NCI-H82 treated with DMSO at 0.1 percent for 48 hours (cell line): Measurements from ENCODE around the gene KRTAP2-1.
"Not testable (repeated sequence)": the region's sequence is repeated elsewhere in the genome, so short reads cannot be mapped to it uniquely, and the experiment has no call there.

Experiments used
- DNase-seq: peaks from one replicate; lab custom pipeline; 2025; ENCODE audit not compliant: unreplicated experiment; lab: John Stamatoyannopoulos, UW

The KRTAP2-1 gene

GRCh38 chr17:41058741-41059140 is 11.6 kb upstream of the KRTAP2-1 start:
- no peak for DNase-seq

DNA sequence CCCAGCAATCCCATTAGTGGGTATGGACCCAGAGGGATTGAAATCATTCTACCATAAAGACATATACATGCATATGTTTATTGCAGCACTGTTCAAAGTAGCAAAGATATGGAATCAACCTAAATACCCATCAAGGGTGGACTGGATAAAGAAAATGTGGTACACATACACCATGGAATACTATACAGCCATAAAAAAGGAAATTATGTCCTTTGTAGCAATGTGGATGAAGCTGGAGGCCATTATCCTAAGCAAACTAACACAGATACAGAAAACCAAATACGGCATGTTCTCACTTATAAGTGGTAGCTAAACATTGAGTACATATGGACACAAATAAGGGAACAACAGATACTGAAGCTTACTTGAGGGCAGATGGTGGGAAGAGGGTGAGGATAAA is 10.4 kb upstream of the KRTAP2-1 start:
- no peak for DNase-seq

DNA sequence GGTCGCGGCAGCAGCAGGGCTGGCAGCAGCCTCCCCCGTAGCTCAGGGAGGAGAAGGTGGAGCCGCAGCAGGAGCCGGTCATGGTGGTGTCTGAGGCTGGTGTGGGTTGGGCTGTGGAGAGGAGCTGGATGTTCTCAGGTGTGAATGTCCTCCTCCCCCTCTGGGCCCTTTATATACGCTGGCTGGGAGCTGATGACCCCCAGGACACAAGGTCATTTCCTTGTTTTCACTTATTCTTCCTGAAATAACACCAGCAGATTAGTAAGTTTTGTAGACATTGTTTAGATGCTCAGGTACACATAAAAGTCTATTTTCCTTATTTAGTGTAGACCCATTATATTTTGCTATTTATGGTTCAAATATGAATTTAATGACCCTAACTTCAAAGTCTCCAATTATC is 8.0 kb upstream of the KRTAP2-1 start, which contains the start of gene KRTAP2-2:
Gene KRTAP2-2, minus strand, starts transcription at position 101 of the 400 bp plus-strand sequence. Its CDS starts 19 bp downstream, at position 82.
- DNase-seq: not testable (repeated sequence)

DNA sequence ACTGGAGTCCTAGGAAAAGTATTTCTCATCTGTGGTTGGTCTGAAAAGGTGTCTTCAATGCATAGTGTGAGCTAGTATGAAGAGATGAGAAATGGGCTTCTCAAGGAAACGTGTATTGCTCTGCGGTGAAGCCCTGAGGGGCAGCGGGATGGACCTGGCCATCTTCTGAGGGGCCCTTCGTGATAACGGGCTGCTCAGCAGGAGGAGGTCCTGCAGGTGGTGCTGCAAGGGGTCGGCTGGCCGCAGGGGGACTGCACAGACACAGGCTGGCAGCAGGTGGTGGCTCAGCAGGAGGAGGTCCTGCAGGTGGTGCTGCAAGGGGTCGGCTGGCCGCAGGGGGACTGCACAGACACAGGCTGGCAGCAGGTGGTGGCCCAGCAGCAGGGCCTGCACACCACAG is 7.4 kb upstream of the KRTAP2-1 start:
- DNase-seq: not testable (repeated sequence)

DNA sequence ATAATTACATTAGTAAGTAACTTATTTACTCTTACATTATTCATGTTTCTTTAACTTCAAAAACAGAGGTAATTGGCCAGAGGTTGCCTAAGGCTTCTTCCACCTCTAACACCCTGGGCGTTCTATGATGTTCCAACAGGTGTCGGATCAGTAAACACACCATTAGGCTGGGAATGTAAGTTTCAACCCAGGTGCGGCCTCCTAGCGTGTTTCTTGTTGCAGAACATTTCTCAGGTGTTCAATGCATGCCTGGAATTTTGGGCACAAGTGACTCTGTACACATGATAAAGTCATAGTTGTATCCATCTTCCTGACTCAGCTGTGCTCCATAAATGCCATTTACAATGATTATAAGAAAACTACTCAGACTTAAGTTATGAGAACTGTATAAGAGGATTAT is 6.9 kb upstream of the KRTAP2-1 start:
- DNase-seq: no peak

GRCh38 chr17:41052566-41052965 is 5.5 kb upstream of the KRTAP2-1 start:
- DNase-seq: no peak

- no peak for DNase-seq
Measured at GRCh38 chr17:41049110-41049509, 2.0 kb upstream of the KRTAP2-1 start.

DNA sequence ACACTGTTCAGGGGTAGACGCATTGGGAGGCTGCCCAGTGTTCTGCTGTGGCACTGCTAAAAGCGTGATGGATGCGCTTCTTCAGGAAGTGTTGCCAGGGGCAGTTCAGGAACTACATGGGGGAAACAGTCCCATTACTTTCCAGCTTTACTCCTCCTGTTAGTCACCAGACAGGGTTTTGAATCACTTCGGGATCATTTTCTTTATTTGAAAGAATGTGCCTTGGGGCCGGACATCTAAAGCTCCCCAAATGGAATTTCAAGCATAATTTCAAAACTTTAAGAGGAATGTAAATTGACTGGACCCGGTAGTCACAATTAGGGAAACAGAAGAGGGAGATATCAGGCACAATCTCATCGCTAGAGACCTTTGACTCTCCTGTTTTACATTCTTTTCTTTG is 1.3 kb upstream of the KRTAP2-1 start:
- no peak for DNase-seq

- DNase-seq: no peak
Measured at GRCh38 chr17:41042953-41043352, 4.2 kb downstream of the KRTAP2-1 start.

- DNase-seq: not testable (repeated sequence)
Measured at GRCh38 chr17:41040783-41041571, 6.1 kb downstream of the KRTAP2-1 start, which contains the start of gene KRTAP1-1. Gene KRTAP1-1 (minus strand): TSS chr17:41041450. CDS start chr17:41041397, 53 bp downstream.

DNA sequence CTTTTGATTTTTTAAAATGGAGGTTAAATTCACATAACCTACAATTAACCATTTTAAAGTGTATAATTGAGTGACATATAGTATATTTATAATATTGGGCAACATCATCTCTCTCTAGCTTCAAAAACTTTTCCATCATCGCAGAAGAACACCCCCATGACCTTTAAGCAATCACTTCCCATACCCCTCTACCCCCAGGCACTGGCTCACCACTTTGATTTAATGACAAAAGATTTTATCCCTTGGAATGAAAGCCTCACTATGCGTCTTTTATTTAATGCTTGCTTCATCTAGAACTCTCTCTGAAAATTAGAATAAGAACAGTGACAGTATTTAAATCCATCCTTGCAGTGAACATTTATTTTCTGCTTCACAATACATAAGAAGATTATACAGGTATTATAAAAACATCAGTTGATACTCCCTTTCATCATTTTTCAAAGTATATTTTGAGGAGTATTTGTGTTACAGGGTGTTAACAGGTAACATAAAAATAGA is 9.2 kb downstream of the KRTAP2-1 start:
- no peak for DNase-seq

DNA sequence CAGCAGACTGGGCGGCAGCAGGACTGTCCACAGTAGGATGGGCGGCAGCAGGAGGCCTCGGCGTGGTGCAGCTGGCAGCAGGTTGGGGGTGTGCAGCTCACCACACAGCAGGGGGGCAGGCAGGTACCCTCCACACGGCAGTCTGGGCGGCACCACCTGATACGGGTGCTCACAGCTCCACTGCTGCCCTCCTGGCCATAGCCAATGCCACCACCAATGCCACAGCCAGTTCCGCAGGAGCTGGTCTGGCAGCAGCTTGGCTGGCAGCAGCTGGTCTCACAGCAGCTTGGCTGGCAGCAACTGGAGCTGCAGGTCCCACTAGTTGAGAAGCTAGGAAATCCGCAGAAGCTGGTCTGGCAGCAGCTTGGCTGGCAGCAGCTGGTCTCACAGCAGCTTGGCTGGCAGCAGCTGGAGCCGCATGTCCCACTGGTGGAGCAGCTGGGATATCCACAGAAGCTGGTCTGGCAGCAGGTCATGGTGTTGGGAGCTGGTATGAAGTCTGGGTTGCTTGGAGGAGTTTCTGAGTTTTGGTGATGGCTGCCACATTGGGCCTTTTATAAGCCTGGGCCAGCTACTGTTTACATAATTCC is 12.7 kb downstream of the KRTAP2-1 start, which contains the start of gene KRTAP1-3:
Gene KRTAP1-3, minus strand, starts transcription at position 529 of the 590 bp plus-strand sequence. Its CDS starts 53 bp downstream, at position 476.
- not testable (repeated sequence) for DNase-seq

GRCh38 chr17:41029633-41030245 is 17.4 kb downstream of the KRTAP2-1 start, which contains the start of gene KRTAP1-4:
Gene KRTAP1-4 (minus strand): TSS chr17:41030195. CDS start chr17:41030078, 117 bp downstream.
- DNase-seq: no peak

- no peak for DNase-seq
Measured at GRCh38 chr17:41026715-41027471, 20.2 kb downstream of the KRTAP2-1 start, which contains the start of gene KRTAP1-5. Gene KRTAP1-5 (minus strand): TSS chr17:41027208. CDS start chr17:41027155, 53 bp downstream.

DNA sequence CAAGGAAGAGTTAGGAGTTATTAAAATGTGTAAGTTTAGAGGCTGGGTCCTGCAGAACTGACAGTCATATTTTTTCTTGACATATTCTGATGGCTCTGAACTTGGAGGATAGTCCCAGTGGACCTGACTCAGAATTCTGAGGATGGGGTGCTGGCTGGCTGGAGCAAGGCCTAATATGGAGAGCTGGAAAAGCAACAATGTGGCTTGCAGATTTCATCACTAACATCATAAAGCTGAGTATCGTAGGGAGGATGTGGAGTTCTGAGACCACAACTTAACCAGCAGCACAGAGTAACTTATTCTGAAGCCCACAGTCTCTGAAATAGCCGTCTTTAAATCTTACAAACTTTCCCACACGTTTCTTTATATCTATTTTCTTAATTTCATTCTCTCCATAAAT is 22.4 kb downstream of the KRTAP2-1 start:
- no peak for DNase-seq

DNA sequence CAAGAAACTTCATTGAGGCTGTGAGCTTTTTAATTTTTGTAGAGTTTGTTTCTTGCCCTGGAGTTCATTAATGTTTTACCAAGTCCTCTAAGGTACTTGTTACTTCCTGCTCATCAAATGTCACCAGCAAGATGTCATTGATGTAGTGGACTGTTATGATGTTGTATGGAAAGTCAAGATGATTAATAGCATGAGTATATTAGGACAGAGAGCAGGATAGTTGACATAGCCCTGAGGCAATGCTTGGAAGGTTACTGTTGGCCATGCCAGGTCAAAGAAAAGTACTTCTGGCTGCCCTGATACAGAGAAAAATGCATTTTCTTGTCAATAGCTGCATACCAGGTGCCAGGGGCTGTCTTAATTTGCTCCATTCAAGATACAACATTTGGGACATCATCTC is 26.8 kb downstream of the KRTAP2-1 start:
- no peak for DNase-seq

DNA sequence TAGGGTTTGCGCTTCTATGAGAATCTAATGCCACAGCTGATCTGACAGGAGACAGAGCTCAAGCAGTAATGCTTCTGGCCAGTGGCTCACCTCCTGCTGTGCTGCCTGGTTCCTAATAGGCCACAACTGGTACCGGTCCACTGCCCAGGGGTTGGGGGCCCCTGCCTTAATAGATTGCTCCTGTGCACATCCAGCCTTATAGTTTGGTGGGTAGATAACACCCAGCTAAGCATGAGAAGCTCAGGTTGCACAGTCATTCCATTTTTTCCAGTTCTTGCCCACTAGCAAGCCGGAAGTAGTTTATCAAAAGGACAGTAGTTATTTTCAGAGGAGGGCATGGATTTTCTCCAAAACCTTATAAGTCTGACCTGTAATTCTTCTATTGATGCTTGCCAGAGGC is 27.7 kb downstream of the KRTAP2-1 start:
- no peak for DNase-seq

GRCh38 chr17:41018541-41018940 is 28.6 kb downstream of the KRTAP2-1 start:
- no peak for DNase-seq

- no peak for DNase-seq
Measured at GRCh38 chr17:41016578-41017215, 30.4 kb downstream of the KRTAP2-1 start.

GRCh38 chr17:41015454-41015853 is 31.7 kb downstream of the KRTAP2-1 start:
- DNase-seq: no peak
